ENCODE data around the gene CCDC170.
"Not testable (repeated sequence)": the region's sequence is repeated elsewhere in the genome, so short reads cannot be mapped to it uniquely, and the experiment has no call there.

The CCDC170 gene

DNA sequence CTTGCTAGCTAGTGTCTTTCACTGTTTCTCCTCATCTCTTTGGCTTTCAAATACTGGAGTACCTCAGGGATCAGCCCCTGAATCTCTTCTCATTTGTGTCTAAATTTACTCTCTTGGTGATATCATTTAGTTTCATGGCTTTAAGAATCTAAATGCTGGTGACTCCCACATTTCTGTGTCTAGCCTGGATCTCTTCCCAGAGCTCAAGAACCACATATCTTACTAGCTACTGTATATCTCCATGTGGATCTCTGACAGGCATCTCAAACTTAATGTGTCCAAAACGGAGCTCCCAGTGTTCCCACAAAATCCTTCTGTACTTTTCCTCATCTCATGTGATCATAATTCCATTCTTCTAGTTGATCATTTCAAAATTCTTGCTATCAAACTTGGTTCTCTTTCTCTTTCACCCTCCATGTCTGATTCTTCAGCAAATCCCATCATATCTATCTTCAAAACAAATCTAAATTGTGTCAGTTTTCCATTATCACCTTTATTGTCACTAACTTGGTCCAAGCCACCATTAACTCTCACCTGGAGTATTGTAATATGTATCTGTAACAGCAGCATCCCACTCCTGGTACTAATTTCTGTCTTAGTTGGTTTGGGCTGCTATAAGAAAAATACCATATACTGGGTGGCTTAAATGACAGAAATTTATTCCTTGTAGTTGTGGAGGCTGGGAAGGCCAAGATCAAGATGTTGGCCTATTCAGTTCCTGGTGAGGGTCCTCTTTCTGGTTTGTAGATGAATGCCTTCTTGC is 45.9 kb downstream of the CCDC170 start:
- TF ChIP-seq CTCF (conservative IDR thresholded peaks at IDR 0.05; ENCODE audit: low read depth, low read length), result no peak
- DNase-seq (ENCODE audit: low read depth), result no peak
- H3K4me3 ChIP-seq (ENCODE audit: low read depth, low read length), result no peak overlapping the region

- no peak for TF ChIP-seq CTCF (conservative IDR thresholded peaks at IDR 0.05; ENCODE audit: low read depth, low read length)
- H3K4me3 ChIP-seq (ENCODE audit: low read depth, low read length), result no peak overlapping the region
- DNase-seq (ENCODE audit: low read depth), result no peak
Observed at GRCh38 chr6:151544453-151544852, 50.6 kb downstream of the CCDC170 start.

DNA sequence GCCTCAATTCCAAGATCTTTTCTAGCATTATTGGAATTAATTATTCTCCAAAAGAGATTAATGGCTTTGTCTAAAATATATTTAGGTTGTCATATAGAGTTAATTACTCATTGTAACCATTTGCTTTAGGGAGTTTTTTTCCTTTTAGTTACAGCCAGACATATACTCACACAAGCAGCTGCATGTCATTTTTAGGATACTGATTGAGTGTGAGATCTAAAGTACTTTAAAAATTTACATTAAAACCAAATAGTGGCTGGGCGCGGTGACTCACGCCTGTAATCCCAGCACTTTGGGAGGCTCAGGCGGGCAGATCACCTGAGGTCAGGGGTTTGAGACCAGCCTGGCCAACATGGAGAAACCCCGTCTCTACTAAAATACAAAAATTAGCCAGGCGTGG is 51.1 kb downstream of the CCDC170 start:
- not testable (repeated sequence) for DNase-seq (ENCODE audit: low read depth); H3K4me3 ChIP-seq (ENCODE audit: low read depth, low read length)

GRCh38 chr6:151546941-151547659 is 53.3 kb downstream of the CCDC170 start:
- peak; percentile 6 for TF ChIP-seq CTCF (conservative IDR thresholded peaks at IDR 0.05; ENCODE audit: low read depth, low read length)

GRCh38 chr6:151548201-151548600 is 54.4 kb downstream of the CCDC170 start:
- H3K4me3 ChIP-seq (ENCODE audit: low read depth, low read length), result no peak overlapping the region
- DNase-seq (ENCODE audit: low read depth), result no peak
- no peak for TF ChIP-seq CTCF (conservative IDR thresholded peaks at IDR 0.05; ENCODE audit: low read depth, low read length)

More at GRCh38 chr6:151546941-151547659, 53.3 kb downstream of the CCDC170 start:
- no peak overlapping the region for H3K4me3 ChIP-seq (ENCODE audit: low read depth, low read length)
- no peak for DNase-seq (ENCODE audit: low read depth)

DNA sequence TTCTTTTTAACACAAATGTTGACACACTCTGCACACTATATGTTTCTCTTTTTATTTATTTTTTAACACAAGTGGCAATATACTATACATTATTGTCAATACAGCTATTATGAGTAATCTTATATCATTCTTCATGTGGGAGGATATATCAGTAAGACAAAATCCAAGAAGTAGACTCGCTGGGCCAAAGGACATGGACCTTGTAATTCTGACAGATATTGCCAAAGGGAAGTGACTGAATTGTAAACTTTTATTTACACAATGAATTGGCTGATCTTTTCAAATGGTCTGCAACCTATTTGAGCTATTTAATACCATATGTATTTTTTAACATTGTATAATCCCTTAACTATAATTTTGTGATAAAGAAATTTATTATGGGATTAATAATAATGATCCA is 56.0 kb downstream of the CCDC170 start:
- TF ChIP-seq CTCF (conservative IDR thresholded peaks at IDR 0.05; ENCODE audit: low read depth, low read length), result no peak
- no peak for DNase-seq (ENCODE audit: low read depth)

GRCh38 chr6:151550618-151551017 is 56.8 kb downstream of the CCDC170 start:
- DNase-seq (ENCODE audit: low read depth), result no peak
- TF ChIP-seq CTCF (conservative IDR thresholded peaks at IDR 0.05; ENCODE audit: low read depth, low read length), result no peak
- no peak overlapping the region for H3K4me3 ChIP-seq (ENCODE audit: low read depth, low read length)

More for the DNA sequence above, 56.0 kb downstream of the CCDC170 start:
- H3K4me3 ChIP-seq (ENCODE audit: low read depth, low read length), result no peak overlapping the region

Measured in choroid plexus epithelial cell (primary cell).